SH-SY5Y (cell line): ENCODE results near the gene CHM.

ENCODE experiments used
- GATA2 ChIP-seq: IDR thresholded peaks from 2 replicates; pipeline ENCODE4 v1.6.1; 2011; ENCODE audit warnings: mild to moderate bottlenecking, low read depth, low read length
- GATA3 ChIP-seq: IDR thresholded peaks from 2 replicates; pipeline ENCODE4 v1.6.1; 2011; ENCODE audit warnings: low read depth, mild to moderate bottlenecking, low read length, moderate library complexity

GRCh38 chrX:86033385-86033784 is 14.0 kb downstream of the CHM start:
- TF ChIP-seq GATA3 (no peak), GATA2 (no peak)
